GM12892 (cell line): ENCODE data around the gene LRRC18.

Source experiments
- POLR2A ChIP-seq: IDR thresholded peaks from 2 replicates; pipeline ENCODE4 v1.6.1; 2011; ENCODE audit warnings: low read depth, low read length, control low read depth
- TAF1 ChIP-seq: IDR thresholded peaks from 2 replicates; pipeline ENCODE4 v1.6.1; 2011; ENCODE audit warnings: low read depth, mild to moderate bottlenecking, control low read depth, low read length, borderline replicate concordance

- TF ChIP-seq POLR2A (no peak), TAF1 (no peak)
These were observed 48.5 kb downstream of the LRRC18 start for GRCh38 chr10:48890888-48891850.
